GM19438 (cell line): ENCODE measurements around the gene SYCE3.
A peak's percentile ranks its signal among the peaks of the same experiment; 100 is the strongest.

ENCODE experiments used
- ATAC-seq: cut with Tn5 transposase; IDR thresholded peaks from one replicate; pipeline ENCODE4 v1.9.1; 2021; ENCODE audit warnings: low read depth; ENCODE audit not compliant: unreplicated experiment

The SYCE3 gene

DNA sequence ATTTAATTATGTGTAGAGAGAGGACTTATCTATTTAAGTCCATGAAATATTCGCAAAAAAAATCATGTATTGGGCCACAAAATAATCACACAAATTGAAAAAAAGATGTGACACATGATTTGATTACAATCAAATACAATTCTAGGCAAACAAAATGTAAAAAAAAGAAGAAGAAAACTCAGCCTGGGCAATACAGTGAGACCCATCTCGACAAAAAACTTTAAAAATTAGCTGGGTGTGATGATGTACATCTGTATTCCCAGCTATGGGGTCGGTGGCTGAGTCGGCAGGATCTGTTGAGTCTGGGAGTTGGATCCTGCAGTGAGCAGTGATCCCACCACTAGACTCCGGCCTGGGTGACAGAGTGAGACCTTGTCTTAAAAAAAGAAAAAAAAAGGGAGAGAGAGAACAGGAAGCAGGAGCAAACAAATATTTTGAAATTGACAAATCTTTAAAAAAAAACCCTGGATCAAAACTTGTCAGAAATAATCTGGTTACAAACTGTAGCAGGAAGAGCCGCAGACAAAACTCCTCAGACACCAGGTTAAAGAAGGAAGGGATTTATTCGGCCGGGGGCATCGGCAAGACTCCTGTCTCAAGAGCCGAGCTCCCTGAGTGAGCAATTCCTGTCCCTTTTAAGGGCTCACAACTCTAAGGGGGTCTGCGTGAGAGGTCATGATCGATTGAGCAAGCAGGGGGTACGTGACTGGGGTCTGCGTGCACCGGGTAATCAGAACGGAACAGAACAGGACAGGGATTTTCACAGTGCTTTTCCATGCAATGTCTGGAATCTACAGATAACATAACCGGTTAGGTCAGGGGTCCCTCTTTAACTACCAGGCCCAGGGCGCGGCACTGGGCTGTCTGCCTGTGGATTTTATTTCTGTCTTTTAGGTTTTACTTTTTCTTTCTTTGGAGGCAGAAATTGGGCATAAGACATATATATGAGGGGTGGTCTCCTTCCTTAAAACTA lies 29.6 kb downstream of the SYCE3 start:
- no peak for ATAC-seq

- no peak for ATAC-seq
Measured at GRCh38 chr22:50531962-50532674, 30.6 kb downstream of the SYCE3 start.

DNA sequence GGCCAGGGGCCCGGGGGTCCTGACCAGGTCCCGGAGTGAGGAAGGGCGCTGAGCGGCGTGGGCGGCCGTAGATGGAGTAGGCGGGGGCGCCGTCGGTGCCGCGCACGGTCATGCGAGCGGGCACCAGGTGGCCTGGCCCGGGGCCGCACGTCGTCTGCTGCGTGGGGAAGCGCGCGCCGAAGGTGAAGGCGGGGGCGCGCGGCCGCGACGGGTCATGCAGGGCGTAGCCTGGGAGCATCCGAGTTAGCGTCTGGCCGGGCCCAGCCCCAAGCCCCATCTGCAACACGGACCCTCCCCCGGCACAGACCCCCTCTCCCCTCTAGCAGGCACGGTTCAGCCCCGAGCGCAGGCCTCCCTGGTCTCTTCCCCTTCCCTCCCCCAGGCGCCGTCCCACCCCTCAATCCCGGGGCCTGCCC lies 31.2 kb downstream of the SYCE3 start:
- no peak for ATAC-seq

DNA sequence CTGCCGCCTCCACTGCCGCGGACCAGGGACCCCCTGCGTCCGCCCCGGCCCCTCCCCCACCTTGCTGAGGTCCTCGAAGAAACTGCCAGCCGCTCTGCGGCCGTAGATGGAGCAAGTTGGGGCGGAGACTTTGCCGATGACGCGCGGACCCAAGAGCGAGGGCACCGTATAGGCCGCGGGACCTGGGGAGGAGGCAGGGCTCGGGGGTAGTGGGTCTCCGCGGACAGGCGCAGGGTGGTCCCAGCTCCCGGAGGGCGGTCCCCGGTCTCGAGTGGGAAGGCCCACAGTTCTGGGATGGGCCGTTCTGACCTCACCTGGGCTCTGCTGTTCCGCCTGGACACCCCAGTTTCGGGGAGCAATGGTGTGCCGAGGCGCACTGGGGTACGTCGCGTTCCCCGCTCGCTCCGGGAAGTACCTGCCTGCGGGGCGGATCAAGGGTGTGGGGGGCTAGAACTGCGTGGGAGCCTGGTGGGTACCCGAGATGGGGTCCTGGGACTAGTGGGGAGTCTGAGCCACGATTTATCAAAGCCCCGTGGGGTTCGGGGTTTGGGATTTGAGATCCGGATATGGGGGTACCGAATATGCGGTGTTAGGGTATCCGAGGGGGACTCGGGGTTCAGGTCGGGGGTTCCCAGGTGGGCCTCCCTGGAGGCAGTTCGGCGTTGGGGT lies 31.7 kb downstream of the SYCE3 start:
- no peak for ATAC-seq

DNA sequence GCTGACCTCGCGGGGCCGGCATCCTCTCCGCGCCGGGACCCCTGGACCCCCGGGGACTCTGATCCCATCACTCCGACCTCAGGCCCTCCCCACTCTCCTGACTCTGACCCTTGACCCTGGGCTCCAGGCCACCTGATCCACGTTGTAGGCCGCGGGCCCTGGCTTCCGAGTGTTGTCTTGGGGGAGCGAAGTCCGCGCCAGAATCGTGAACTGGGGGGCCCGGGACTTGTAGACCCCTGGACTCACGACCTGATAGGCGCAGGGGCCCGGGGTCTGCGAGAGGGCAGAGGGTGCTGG lies 32.2 kb downstream of the SYCE3 start:
- no peak for ATAC-seq

GRCh38 chr22:50529897-50530579 lies 32.7 kb downstream of the SYCE3 start, which contains the start of gene TYMP:
Gene TYMP, minus strand, starts transcription at chr22:50530012. Its CDS starts 303 bp downstream, at chr22:50529709.
- no peak for ATAC-seq

DNA sequence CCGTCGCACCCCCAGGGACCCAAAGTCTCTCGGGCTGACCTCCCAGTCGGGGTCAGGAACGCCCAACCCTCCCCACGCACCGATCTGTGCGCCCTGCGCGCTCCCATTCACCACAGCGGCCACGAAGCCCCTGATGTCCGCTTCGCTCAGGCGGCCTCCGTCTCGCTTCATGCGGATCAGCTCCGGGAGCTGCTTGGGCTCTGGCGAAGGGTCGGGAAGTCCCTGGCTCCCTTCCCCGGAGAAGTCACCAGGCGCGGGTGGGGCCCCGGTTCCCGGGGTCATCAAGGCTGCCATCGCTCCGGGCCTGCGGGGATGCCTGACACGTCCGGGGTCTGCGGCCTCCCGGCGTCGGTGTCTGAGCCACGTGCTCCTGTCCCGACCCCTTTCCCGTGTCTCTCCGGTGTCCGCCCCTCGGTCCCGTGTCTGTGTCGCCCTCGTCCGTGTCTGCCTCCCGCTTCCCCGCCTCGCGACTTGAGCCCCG lies 33.3 kb downstream of the SYCE3 start:
- no peak for ATAC-seq

- ATAC-seq: no peak
Measured at GRCh38 chr22:50528682-50529415, 33.9 kb downstream of the SYCE3 start.

GRCh38 chr22:50527921-50528681 lies 34.6 kb downstream of the SYCE3 start:
- ATAC-seq: no peak

GRCh38 chr22:50526834-50527801 lies 35.6 kb downstream of the SYCE3 start:
- no peak for ATAC-seq

DNA sequence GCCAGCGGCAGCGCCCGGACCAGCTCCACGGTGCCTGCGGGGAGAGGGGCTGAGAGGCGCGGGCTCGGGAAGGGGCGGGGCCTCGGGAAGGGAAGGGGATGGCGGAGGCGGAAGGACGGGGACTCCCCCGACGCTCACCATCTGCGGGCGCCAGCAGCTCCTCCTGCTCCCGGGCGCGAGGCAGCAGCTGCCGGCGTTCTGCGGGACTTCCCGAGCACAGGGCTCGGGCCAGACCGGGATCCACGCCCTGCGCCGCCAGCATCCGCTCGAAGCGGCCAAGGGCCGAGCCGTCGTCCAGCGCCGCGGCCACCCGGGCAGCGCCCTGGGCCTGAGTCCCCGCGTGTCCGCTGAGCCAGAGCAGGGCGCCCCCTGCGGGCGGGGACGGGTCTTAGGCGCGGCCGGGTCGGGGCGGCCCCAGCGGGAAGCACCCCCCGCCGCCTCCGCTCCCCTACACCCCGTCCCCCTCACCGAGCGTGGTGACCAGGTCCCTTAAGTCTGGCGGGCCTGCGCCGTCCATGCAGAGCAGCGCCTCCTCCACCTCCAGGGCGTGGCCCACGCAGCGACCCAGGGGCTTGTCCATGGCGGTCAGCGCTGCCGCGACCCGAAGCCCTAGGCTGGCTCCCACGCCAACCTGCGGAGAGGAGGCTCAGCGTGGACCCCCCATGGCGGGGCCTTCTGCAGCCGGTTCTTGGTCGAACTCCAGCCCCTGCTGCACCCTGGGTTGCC lies 36.4 kb downstream of the SYCE3 start:
- peak; percentile 29 for ATAC-seq

GRCh38 chr22:50525858-50526107 lies 36.9 kb downstream of the SYCE3 start:
- ATAC-seq: no peak

DNA sequence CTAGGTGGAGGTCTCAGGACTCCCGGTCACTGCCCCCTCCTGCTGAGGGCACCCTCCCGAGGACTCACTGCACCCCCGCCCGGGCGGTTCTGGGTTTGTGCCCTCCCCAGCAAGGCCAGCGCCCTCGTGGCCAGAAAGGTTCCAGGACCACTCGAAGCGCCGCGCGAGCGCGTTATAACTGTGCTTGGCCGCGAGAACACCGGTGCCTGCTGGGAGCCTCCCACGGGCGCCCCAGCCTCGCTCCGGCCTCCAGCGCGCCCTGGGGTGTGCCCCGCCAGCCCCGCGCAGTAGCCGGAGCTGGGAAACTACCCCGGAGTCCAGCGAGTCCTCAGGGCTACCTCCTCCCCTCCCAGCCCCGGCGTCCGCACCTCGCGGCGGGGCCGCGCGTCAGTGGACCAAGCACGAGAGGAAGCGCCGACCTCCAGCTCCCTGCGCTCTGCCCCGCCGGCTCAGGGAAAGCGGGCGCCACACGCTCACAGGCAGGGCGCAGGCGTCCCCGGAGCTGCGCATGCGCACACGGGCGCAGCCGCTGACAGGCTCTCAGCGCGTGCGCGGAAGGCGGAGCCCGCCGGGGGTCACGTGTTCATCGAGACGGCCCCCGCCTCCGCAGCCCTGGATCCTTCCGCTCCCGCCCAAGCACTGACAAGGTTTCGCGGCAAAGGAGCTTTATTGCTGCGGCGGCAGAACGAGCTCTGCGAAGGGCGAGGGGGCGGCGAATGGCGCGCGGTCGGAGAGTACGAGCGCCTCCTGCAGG lies 37.4 kb downstream of the SYCE3 start, which contains the start of gene SCO2:
TSS of gene SCO2 (minus strand) at position 495 of the 754 bp plus-strand sequence. CDS start 1,187 bp downstream, outside the sequence.
- ATAC-seq: peak; percentile 33

DNA sequence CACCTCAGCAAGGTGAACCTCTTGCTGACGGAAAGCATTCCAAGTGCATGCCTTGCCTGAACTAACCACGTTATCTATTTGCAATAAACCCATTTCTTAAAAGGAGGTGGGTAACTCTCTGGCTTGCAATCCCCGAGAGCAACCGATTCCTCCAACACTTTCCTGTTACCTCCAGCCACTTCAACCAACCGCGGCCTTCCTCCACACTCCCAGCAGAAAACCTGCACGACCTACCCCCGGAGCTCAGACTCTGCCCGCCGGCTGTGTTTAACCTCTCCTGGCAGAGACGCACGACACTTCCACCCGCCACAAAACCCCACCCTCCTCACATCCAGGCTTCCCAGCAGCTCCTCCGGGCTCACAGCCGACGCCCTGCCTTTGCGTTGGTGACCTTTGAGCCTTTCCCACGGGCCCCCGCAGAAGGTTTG lies 38.0 kb downstream of the SYCE3 start:
- ATAC-seq: no peak

DNA sequence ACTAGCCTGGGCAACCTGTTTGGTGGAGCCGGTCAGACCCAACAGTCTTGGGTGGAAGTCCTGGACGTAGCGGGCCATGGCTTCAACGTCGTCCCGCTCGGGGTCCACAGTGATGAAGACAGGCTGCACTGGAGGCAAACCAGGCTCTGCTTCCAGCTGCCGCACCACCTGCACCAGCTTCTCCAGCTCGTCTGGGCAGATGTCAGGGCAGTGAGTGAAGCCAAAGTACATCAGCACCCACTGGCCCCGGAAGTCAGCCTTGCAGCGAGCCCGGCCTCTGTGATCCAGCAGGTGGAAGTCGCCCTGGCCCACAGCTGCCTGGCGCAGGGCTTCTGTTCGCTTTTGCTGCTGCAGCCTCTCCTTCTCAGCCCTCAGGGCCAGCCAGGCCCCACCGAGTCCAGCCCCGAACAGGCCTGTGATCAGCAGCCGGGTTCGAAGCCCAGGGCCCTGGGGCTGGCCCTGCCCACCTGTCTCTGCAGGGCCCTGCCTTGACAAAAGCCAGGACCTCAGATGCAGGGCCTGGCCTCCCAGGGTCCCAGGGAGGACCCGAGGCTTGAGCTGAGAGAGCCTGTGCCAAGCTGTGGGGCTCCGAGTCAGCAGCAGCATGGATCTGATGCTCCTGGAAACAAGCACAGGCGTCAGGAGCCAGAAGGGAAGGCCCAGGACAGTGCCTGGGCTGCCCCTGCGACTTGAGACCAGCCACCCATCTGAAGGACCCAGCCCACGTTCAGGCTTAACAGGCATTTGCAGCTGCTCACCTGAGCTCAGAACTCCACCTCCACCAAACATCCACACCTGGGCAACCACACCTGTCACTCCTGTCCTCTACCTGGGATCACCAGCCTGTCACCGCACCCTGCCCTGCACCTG lies 38.7 kb downstream of the SYCE3 start:
- no peak for ATAC-seq

GRCh38 chr22:50523458-50523805 lies 39.3 kb downstream of the SYCE3 start:
- no peak for ATAC-seq
